CD4-positive, alpha-beta T cell treated with Interleukin-6 for 4 hours (primary cell): ENCODE measurements around the gene PDE4D.
"Not testable (repeated sequence)": the region's sequence is repeated elsewhere in the genome, so short reads cannot be mapped to it uniquely, and the experiment has no call there.

Experiments
- DNase-seq: peaks from one replicate; pipeline ENCODE4 v3.0.0-alpha.2; 2020; ENCODE audit warnings: mixed read lengths

Gene PDE4D

GRCh38 chr5:59497207-59497606 is 396.3 kb downstream of the PDE4D start:
- DNase-seq: no peak

GRCh38 chr5:59496524-59497134 is 396.9 kb downstream of the PDE4D start:
- no peak for DNase-seq

- no peak for DNase-seq
These were observed 401.6 kb downstream of the PDE4D start for GRCh38 chr5:59491945-59492344.

- no peak for DNase-seq
These were observed 404.0 kb downstream of the PDE4D start for GRCh38 chr5:59489551-59489950.

- no peak for DNase-seq
These were observed 405.5 kb downstream of the PDE4D start for GRCh38 chr5:59487772-59488729.

GRCh38 chr5:59487068-59487686 is 406.3 kb downstream of the PDE4D start:
- DNase-seq: no peak

GRCh38 chr5:59486508-59486907 is 407.0 kb downstream of the PDE4D start:
- no peak for DNase-seq

GRCh38 chr5:59485629-59486439 is 407.7 kb downstream of the PDE4D start:
- DNase-seq: no peak

- no peak for DNase-seq
These were observed 408.4 kb downstream of the PDE4D start for GRCh38 chr5:59485107-59485506.

GRCh38 chr5:59484618-59485017 is 408.9 kb downstream of the PDE4D start:
- no peak for DNase-seq

GRCh38 chr5:59483971-59484472 is 409.5 kb downstream of the PDE4D start:
- DNase-seq: no peak

- DNase-seq: no peak
These were observed 414.4 kb downstream of the PDE4D start for GRCh38 chr5:59479086-59479485.

- no peak for DNase-seq
These were observed 419.2 kb downstream of the PDE4D start for GRCh38 chr5:59474324-59474723.

GRCh38 chr5:59473611-59474010 is 419.9 kb downstream of the PDE4D start:
- DNase-seq: no peak

GRCh38 chr5:59471463-59471862 is 422.1 kb downstream of the PDE4D start:
- no peak for DNase-seq

GRCh38 chr5:59467969-59468368 is 425.6 kb downstream of the PDE4D start:
- DNase-seq: no peak

GRCh38 chr5:59466271-59466670 is 427.3 kb downstream of the PDE4D start:
- DNase-seq: no peak

- no peak for DNase-seq
These were observed 428.6 kb downstream of the PDE4D start for GRCh38 chr5:59464969-59465368.

- not testable (repeated sequence) for DNase-seq
These were observed 429.8 kb downstream of the PDE4D start for GRCh38 chr5:59463618-59464166.

GRCh38 chr5:59462956-59463355 is 430.6 kb downstream of the PDE4D start:
- no peak for DNase-seq

- no peak for DNase-seq
These were observed 433.0 kb downstream of the PDE4D start for GRCh38 chr5:59460368-59461153.
